ENCODE measurements around the gene PSMG3. TPM values are rescaled to one million over a fixed set of nuclear protein-coding genes. Genes with fewer than 3 reads are reported as not detected.

Gene PSMG3
- total RNA-seq, 1 experiment from 2014 or later = 33.3 TPM

DNA sequence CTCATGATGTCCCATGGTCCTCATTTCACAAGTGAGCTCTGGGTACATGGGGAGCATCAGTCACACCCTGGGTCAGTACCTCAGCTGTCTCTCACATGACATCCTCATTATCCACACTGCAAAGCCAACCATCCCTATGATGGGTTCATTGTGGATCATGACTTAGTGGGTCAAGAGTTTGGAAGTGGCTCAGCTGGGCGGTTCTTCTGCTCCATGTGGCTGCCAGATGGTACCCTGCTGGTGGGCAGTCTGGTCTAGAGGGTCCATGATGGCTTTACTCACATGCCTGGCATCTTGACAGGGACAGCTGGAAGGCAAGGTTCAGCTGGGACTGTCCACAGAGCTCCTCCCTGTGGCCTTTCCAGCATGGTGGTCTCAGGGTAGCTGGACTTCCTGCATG is 19.1 kb upstream of the PSMG3 start (continued):
- no peak for TF ChIP-seq PRDM15 (CRISPR knock-in tag; IDR thresholded peaks at IDR 0.05)
- no peak for TF ChIP-seq SP1 (CRISPR knock-in tag; conservative IDR thresholded peaks at IDR 0.05)
- TF ChIP-seq, protein P1, sequence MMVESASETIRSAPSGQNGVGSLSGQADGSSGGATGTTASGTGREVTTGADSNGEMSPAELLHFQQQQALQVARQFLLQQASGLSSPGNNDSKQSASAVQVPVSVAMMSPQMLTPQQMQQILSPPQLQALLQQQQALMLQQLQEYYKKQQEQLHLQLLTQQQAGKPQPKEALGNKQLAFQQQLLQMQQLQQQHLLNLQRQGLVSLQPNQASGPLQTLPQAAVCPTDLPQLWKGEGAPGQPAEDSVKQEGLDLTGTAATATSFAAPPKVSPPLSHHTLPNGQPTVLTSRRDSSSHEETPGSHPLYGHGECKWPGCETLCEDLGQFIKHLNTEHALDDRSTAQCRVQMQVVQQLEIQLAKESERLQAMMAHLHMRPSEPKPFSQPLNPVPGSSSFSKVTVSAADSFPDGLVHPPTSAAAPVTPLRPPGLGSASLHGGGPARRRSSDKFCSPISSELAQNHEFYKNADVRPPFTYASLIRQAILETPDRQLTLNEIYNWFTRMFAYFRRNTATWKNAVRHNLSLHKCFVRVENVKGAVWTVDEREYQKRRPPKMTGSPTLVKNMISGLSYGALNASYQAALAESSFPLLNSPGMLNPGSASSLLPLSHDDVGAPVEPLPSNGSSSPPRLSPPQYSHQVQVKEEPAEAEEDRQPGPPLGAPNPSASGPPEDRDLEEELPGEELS (CRISPR knock-in tag; IDR thresholded peaks at IDR 0.05) = no peak
- TF ChIP-seq ZNF219 (CRISPR knock-in tag; IDR thresholded peaks at IDR 0.05; ENCODE audit: borderline replicate concordance) = no peak
- TF ChIP-seq ZBTB21 (CRISPR knock-in tag; IDR thresholded peaks at IDR 0.05; ENCODE audit: borderline replicate concordance) = no peak
- TF ChIP-seq OVOL2 (CRISPR knock-in tag; IDR thresholded peaks at IDR 0.05; ENCODE audit: borderline replicate concordance) = no peak
- TF ChIP-seq, protein P2, sequence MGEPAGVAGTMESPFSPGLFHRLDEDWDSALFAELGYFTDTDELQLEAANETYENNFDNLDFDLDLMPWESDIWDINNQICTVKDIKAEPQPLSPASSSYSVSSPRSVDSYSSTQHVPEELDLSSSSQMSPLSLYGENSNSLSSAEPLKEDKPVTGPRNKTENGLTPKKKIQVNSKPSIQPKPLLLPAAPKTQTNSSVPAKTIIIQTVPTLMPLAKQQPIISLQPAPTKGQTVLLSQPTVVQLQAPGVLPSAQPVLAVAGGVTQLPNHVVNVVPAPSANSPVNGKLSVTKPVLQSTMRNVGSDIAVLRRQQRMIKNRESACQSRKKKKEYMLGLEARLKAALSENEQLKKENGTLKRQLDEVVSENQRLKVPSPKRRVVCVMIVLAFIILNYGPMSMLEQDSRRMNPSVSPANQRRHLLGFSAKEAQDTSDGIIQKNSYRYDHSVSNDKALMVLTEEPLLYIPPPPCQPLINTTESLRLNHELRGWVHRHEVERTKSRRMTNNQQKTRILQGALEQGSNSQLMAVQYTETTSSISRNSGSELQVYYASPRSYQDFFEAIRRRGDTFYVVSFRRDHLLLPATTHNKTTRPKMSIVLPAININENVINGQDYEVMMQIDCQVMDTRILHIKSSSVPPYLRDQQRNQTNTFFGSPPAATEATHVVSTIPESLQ (CRISPR knock-in tag; IDR thresholded peaks at IDR 0.05) = no peak

DNA sequence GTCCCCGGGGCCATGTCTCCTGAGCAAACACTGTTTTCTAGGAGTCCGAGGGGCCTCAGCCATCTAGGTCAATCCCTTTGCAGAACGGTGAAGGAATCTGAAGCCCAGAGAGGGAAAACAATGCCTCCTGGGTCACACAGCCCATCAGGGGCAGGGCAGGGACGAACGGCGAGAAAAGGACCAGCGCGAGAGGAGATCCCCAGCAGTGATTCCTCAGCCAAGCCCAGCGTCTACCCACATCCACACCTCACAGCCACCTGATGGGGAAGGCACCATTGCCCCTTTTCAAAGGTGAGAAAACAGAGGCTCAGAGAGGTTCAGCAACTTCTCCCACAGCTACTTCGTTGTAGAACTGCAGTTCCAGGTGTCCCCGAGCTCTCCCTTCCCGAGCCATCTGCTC is 17.9 kb upstream of the PSMG3 start:
- no peaks in the 10 kb centered on the region; the same call in 1 of the 2 replicates for H3K27me3 Mint-ChIP-seq (ENCODE audit: low read depth)
- ATAC-seq (no peak), DNase-seq (ENCODE audit: low spot score) (no peak)
- no peak overlapping the region for H3K27ac Mint-ChIP-seq
- H3K4me1 Mint-ChIP-seq = peaks cover 3% of the 10 kb centered on the region
- ChIA-PET CTCF (no interaction called here), POLR2A (no interaction called here)
- H3K36me3 Mint-ChIP-seq = peaks cover 11% of the 10 kb centered on the region
- H3K4me3 Mint-ChIP-seq = no peak overlapping the region
- peaks cover 16% of the 10 kb centered on the region for H3K9me3 Mint-ChIP-seq
- TF ChIP-seq ZNF532 (CRISPR knock-in tag; IDR thresholded peaks at IDR 0.05; ENCODE audit: borderline replicate concordance) (no peak), USF1 (CRISPR knock-in tag; IDR thresholded peaks at IDR 0.05) (no peak), ZNF512 (CRISPR knock-in tag; IDR thresholded peaks at IDR 0.05; ENCODE audit: borderline replicate concordance) (no peak), ELF4 (CRISPR knock-in tag; IDR thresholded peaks at IDR 0.05; ENCODE audit: low read depth) (no peak), ETV6 (CRISPR knock-in tag; IDR thresholded peaks at IDR 0.05) (no peak), CREB1 (CRISPR knock-in tag; IDR thresholded peaks at IDR 0.05) (no peak), USF2 (CRISPR knock-in tag; IDR thresholded peaks at IDR 0.05) (no peak), NFE2L1 (CRISPR knock-in tag; IDR thresholded peaks at IDR 0.05) (no peak), ZNF121 (CRISPR knock-in tag; IDR thresholded peaks at IDR 0.05) (no peak), CDX4 (CRISPR knock-in tag; IDR thresholded peaks at IDR 0.05; ENCODE audit: borderline replicate concordance) (no peak)
- TF ChIP-seq, protein P3, sequence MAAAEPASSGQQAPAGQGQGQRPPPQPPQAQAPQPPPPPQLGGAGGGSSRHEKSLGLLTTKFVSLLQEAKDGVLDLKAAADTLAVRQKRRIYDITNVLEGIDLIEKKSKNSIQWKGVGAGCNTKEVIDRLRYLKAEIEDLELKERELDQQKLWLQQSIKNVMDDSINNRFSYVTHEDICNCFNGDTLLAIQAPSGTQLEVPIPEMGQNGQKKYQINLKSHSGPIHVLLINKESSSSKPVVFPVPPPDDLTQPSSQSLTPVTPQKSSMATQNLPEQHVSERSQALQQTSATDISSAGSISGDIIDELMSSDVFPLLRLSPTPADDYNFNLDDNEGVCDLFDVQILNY (CRISPR knock-in tag; IDR thresholded peaks at IDR 0.05) = no peak
- TF ChIP-seq, protein P4, sequence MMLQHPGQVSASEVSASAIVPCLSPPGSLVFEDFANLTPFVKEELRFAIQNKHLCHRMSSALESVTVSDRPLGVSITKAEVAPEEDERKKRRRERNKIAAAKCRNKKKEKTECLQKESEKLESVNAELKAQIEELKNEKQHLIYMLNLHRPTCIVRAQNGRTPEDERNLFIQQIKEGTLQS (CRISPR knock-in tag; conservative IDR thresholded peaks at IDR 0.05) = no peak
